ENCODE measurements around the gene NMT2. TPM values are rescaled to one million over a fixed set of nuclear protein-coding genes. Genes with fewer than 3 reads are reported as not detected.
A peak's percentile ranks its signal among the peaks of the same experiment; 100 is the strongest.

Gene NMT2
- total RNA-seq, 1 donor from 2014 or later = 25.4 TPM

GRCh38 chr10:15201589-15202300 is 33.3 kb upstream of the NMT2 start:
- Histone ChIP-seq H3K36me3 (no peaks in the 10 kb centered on the region), H4K20me1 (ENCODE audit: low read depth) (no peaks in the 10 kb centered on the region), H3K4me1 (no peaks in the 10 kb centered on the region), H3K27me3 (no peaks in the 10 kb centered on the region), H3K27ac (no peak overlapping the region), H2AFZ (replicated peaks) (no peak overlapping the region), H3K9ac (no peak overlapping the region), H3K9me3 (ENCODE audit: low read depth) (no peaks in the 10 kb centered on the region), H3K4me2 (no peak overlapping the region), H3F3A (ENCODE audit: low read depth) (no peaks in the 10 kb centered on the region), H3K79me2 (ENCODE audit: low read depth) (no peaks in the 10 kb centered on the region), H3K4me3 (no peak overlapping the region)
- Mint-ChIP-seq H3K9me3 (no peaks in the 10 kb centered on the region), H3K4me3 (no peak overlapping the region), H3K36me3 (no peaks in the 10 kb centered on the region), H3K27me3 (ENCODE audit: insufficient read depth, low read depth) (no peaks in the 10 kb centered on the region), H3K27ac (no peak overlapping the region), H3K4me1 (peaks cover 2% of the 10 kb centered on the region)
- no peak for DNase-seq (ENCODE audit: low spot score)
- TF ChIP-seq CTCF (IDR thresholded peaks at IDR 0.05) = no peak
- no peak for TF ChIP-seq EZH2 (IDR thresholded peaks at IDR 0.05)
- no peak for TF ChIP-seq EZH2phosphoT487 (IDR thresholded peaks at IDR 0.05)

- Mint-ChIP-seq H3K36me3 (no peaks in the 10 kb centered on the region), H3K27me3 (ENCODE audit: insufficient read depth, low read depth) (no peaks in the 10 kb centered on the region), H3K27ac (peak overlapping the region; percentile 81), H3K9me3 (no peaks in the 10 kb centered on the region), H3K4me3 (no peak overlapping the region), H3K4me1 (peaks cover 2% of the 10 kb centered on the region)
- Histone ChIP-seq H3K27ac (no peak overlapping the region), H4K20me1 (ENCODE audit: low read depth) (no peaks in the 10 kb centered on the region), H3K9ac (no peak overlapping the region), H3K4me3 (no peak overlapping the region), H2AFZ (replicated peaks) (no peak overlapping the region), H3K9me3 (ENCODE audit: low read depth) (no peaks in the 10 kb centered on the region), H3K27me3 (no peaks in the 10 kb centered on the region), H3K36me3 (no peaks in the 10 kb centered on the region), H3K4me2 (no peak overlapping the region), H3K4me1 (no peaks in the 10 kb centered on the region), H3F3A (ENCODE audit: low read depth) (no peaks in the 10 kb centered on the region), H3K79me2 (ENCODE audit: low read depth) (no peaks in the 10 kb centered on the region)
- DNase-seq (ENCODE audit: low spot score) = no peak
- TF ChIP-seq EZH2phosphoT487 (IDR thresholded peaks at IDR 0.05) (no peak), CTCF (IDR thresholded peaks at IDR 0.05) (no peak)
Observed at GRCh38 chr10:15200626-15201025, 32.1 kb upstream of the NMT2 start.

- H3K36me3 Mint-ChIP-seq = no peaks in the 10 kb centered on the region
Observed at GRCh38 chr10:15197911-15198310, 29.4 kb upstream of the NMT2 start.

More at GRCh38 chr10:15197911-15198310, 29.4 kb upstream of the NMT2 start:
- H3K36me3 ChIP-seq = no peaks in the 10 kb centered on the region
- peak overlapping the region; percentile 34 for H2AFZ ChIP-seq (replicated peaks)
- H3K27me3 ChIP-seq = no peaks in the 10 kb centered on the region
- H3K9me3 Mint-ChIP-seq = no peaks in the 10 kb centered on the region
- H3K27me3 Mint-ChIP-seq (ENCODE audit: insufficient read depth, low read depth) = no peaks in the 10 kb centered on the region
- no peaks in the 10 kb centered on the region for H3K79me2 ChIP-seq (ENCODE audit: low read depth)
- H3K4me2 ChIP-seq = no peak overlapping the region
- H3K4me3 ChIP-seq = no peak overlapping the region
- peaks cover 4% of the 10 kb centered on the region for H3K4me1 Mint-ChIP-seq
- no peaks in the 10 kb centered on the region for H3K9me3 ChIP-seq (ENCODE audit: low read depth)
- TF ChIP-seq EZH2phosphoT487 (IDR thresholded peaks at IDR 0.05) (no peak), CTCF (IDR thresholded peaks at IDR 0.05) (no peak), EZH2 (IDR thresholded peaks at IDR 0.05) (no peak)
- no peaks in the 10 kb centered on the region for H3F3A ChIP-seq (ENCODE audit: low read depth)
- no peak for DNase-seq (ENCODE audit: low spot score)
- H4K20me1 ChIP-seq (ENCODE audit: low read depth) = no peaks in the 10 kb centered on the region
- no peak overlapping the region for H3K27ac ChIP-seq
- H3K4me3 Mint-ChIP-seq = no peak overlapping the region
- H3K9ac ChIP-seq = no peak overlapping the region
- H3K4me1 ChIP-seq = no peaks in the 10 kb centered on the region
- H3K27ac Mint-ChIP-seq = no peak overlapping the region
